Stimulated activated naive CD8-positive, alpha-beta T cell treated with anti-CD3 and anti-CD28 coated beads, Interleukin-15, Interleukin-2, amounts not matched to agents 100 U/mL and 50 U/mL, for 24 hours (primary cell): ENCODE measurements around the gene HS6ST2.
A peak's percentile ranks its signal among the peaks of the same experiment; 100 is the strongest.

Experiments
- ATAC-seq: fragments of 150-1000 bp; cut with Tn5 transposase; one replicate; pipeline ENCODE4 v1.10.0; 2021
- DNase-seq: peaks from one replicate; pipeline ENCODE4 v3.0.0; 2021

HS6ST2 gene

DNA sequence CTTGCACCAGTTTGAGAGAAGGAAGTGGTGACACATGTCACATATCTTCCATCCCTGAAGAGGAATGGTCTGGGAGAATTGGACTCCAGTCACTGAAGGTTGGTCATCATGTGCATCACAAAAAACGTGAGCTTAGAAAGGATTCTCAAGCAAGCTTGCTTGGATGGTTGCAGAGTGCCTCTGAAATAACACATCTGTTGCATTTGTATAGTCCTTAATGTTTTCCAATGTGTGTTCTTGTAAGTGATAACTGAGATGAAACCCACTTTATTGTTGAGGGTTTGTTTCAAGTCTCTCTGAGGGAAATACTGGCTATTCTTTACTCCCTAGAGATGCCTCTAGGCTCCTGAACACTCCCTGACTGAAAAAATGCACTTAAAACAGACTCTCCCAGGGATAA is 285.1 kb downstream of the HS6ST2 start:
- no peak for DNase-seq
- ATAC-seq = no peak

- DNase-seq = no peak
Observed at GRCh38 chrX:132671229-132671641, 287.2 kb downstream of the HS6ST2 start.

DNA sequence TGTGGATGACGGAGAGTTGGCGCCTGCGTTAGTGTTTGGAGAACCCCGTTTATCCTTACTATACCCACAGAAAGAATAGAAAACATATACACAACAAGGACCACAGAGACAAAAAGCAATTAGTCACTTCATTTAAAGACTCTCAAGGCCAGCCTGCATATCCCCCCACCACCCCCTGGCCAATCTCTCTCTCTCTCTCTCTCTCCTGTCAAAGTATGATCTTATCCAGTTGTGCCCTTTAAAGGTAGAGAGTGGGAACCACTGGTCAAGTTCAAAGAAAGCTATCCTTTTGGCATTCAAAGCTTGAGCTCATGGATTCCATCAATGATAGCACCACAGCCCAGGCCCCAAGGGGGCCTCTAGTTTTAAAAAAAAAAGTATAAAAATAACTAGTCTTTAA is 289.3 kb downstream of the HS6ST2 start:
- ATAC-seq (no peak), DNase-seq (no peak)

More at GRCh38 chrX:132671229-132671641, 287.2 kb downstream of the HS6ST2 start:
- no peak for ATAC-seq

DNA sequence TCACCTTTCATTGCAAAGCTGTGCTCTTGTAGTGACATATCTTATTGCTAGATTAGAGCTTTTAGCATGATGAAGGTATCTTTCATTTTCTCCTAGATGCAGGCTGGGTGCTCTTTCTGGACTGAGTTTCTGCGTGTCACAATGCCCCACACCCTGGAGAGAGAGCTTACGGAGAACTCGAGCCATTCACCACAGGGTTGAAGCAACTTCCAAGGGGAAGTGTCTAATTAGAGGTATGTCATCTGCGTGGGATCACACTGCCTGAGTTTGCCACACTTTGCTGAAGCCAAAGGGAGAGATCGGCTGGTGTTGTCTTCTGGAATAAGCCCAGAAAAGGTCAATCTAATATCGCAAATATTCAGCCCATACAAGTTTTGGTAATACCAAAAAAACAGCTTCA is 290.3 kb downstream of the HS6ST2 start:
- no peak for DNase-seq

DNA sequence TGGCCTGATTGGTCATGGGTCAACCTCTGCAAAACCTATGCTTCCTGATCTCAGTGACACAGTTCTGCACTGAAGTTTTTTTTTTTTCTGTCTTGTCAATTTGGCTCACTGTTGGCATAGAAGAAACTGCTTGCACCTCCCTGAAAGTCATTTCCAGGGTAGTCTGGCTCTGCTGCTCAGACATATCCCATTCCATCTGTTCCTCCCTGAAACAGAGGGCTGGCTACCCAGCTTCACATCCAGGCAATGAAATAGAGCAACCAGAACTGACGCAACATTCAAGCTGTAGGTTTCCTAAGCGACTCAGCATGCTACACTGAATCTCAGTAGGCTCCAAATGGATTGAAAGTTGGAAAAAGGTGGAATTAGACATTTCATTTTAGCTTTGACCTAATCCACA is 292.8 kb downstream of the HS6ST2 start:
- ATAC-seq (no peak), DNase-seq (no peak)

More for the DNA sequence above, 290.3 kb downstream of the HS6ST2 start:
- no peak for ATAC-seq

DNA sequence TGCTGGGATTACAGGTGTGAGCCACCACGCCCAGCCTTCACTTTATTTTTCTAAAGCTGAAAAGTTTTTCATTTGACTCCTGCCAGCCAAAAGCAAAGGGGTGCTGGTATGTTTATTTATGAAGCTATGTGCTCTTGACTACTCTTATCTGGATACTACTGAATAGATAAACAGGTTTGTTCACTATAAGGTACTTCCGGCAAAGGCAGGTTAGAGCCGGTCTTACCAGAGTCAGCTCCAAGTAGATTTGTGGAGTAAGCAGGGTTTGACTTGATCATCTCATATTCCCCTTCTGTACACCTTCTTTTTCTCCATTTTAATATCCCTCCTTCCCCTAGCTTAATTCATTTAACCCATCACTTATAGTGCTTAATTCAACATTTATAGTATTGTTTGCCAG is 294.2 kb downstream of the HS6ST2 start:
- ATAC-seq = no peak

GRCh38 chrX:132662844-132663243 is 295.6 kb downstream of the HS6ST2 start:
- no peak for ATAC-seq
- no peak for DNase-seq

More for the DNA sequence above, 294.2 kb downstream of the HS6ST2 start:
- no peak for DNase-seq

DNA sequence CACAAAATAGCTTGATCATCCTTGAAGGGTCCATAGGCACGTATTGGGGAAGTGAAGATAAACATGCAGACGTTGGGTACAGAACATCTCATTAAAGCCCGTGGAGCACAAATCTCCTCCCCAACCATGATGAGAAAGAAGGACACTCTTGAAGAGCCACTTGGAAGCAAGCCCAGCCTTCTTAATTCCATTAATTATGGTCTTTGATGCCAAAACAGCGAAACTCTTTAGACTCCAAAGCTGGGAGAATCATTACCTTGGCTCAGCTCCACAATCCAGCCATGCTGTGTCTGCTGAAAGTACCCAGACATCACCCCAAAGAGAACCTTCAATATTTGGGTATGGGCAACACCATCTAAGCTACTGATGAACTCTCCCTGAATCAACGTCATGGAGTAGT is 300.6 kb downstream of the HS6ST2 start:
- DNase-seq = no peak
- ATAC-seq = no peak

- DNase-seq (no peak), ATAC-seq (no peak)
Observed at GRCh38 chrX:132652871-132653270, 305.6 kb downstream of the HS6ST2 start.

DNA sequence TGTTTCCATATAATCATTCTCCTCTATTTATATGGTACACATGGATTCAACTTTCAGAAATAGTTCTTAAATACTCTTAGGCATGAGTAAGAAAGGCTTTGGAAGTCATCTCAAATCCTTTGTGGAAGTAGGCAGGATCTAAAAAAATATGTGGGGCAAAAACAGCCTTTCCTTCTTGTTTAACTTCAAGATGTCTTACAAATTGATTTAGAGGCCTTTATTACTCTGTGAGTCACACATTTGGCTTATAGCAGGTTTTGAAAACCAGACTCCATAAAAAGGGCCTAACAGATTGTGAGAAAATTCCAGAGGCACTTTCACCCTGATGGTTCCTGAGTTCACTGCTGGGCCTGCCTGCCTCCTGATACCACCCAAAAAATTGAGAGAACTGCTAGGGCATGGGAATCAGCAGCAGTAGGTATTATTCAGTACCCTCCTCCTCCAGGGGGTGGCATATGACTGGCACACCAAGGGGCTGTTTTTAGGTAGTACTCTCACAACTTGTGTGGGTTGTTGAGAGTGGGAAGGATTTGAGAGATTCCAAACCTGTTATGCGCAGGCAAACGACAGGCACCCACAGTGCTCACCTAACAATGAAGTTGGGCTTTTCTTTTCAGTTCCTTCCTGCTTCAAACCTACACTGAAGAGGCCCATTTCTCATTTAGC is 306.9 kb downstream of the HS6ST2 start:
- ATAC-seq = no peak
- DNase-seq = no peak

DNA sequence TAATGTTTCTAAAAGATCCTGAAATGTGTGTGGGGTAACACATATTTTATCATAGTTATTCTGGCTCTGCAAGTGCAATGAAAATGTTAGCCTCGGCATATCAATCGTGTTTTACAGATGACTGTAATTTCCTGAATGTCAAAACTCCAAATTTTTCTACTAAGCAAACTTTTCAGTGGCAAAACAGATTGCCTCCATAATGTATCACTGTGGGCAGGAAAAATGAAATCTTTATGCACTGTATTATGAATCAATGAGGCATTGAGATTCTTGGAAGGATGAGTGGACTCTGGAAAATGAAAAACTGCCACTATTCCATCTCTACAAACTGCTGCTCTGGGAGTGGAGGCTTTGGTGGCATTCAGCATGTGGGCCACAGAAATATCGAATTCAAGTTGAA is 309.5 kb downstream of the HS6ST2 start:
- DNase-seq = no peak
- ATAC-seq = no peak

DNA sequence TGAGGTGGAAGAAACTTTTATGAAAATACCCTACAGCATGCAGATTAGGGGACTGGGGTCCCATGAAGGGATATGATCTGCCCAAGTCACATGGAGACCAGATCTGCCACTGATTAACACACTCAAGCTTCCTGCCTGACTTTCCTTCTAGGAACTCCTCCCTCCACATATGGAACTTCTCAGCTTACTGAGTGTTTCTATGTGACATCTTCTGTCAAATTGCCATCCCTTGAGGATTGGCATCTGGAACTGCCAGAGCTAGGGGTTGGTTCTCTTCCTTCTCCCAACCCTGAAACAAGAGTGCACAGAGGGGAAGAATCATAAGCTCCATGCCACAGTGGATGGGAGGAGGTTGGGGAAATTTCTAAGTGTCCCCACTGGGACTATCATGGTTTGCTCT is 319.0 kb downstream of the HS6ST2 start:
- DNase-seq (no peak), ATAC-seq (no peak)

- DNase-seq (no peak), ATAC-seq (no peak)
Observed at GRCh38 chrX:132638313-132638712, 320.1 kb downstream of the HS6ST2 start.

GRCh38 chrX:132636080-132636479 is 322.3 kb downstream of the HS6ST2 start:
- no peak for ATAC-seq
- no peak for DNase-seq

DNA sequence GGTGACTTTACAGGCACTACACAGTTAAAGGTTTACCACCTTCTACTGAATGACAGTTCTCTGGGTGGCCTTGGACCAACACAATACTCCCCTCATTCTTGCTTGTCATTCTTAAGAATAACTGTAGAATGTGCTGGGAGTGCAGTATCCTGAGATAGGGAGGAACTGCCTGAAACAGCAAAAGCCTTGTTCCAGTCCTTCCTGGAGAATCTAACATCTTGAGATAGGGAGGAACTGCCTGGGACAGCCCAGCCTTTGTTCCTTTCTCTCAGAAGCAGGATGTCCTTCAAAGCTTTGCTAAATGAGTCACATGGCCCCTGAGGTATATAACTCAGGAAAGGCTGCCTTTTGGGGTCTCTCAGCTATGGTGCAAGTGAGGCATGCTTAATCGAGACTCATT is 323.9 kb downstream of the HS6ST2 start:
- DNase-seq (no peak), ATAC-seq (no peak)

GRCh38 chrX:132631579-132632232 is 326.7 kb downstream of the HS6ST2 start:
- no peak for DNase-seq
- ATAC-seq = no peak

DNA sequence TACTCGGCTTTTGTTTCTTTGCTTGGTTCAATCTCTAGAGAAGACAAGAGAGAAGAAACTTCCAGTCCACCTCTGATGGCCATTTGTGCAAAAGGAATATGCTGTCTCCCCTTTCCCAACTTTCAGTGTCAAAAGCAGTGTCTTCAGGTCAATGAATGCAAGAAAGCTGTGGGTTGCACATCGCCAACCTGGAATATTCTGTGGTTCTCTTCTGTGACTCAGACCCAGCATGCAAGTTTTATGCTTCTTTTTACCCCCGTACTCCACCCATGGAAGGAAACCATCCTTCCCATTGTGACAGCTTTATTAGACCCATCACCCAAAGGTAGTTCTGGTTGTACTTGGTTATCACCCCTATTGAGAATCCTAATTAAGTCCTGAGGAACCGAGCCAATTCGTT is 334.0 kb downstream of the HS6ST2 start:
- DNase-seq = no peak
- ATAC-seq = no peak

DNA sequence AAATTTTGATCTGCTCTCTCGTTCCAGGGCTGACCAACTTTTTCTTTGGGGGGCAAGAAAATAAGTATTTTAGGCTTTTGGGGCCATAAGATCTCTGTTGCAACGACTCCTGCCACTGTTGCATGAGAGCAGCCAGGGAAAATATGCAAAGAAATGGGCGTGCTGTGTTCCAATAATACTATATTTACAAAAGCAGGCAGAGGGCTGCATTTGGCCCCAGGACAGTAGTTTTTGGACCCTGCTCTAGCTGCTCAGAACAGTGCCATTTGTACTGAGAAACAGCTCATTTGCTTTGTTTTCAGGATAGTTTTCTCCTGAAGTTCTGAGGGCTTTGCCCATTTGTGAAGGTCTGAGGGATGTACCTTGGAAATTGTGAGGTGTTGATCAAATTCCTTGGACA is 334.5 kb downstream of the HS6ST2 start:
- DNase-seq = no peak

GRCh38 chrX:132623300-132623699 is 335.1 kb downstream of the HS6ST2 start:
- no peak for DNase-seq
- ATAC-seq = no peak

More for the DNA sequence above, 334.5 kb downstream of the HS6ST2 start:
- no peak for ATAC-seq

- peak; percentile 62 for DNase-seq
- ATAC-seq = peak; percentile 99
Observed at GRCh38 chrX:132622130-132622529, 336.3 kb downstream of the HS6ST2 start.

GRCh38 chrX:132618810-132619209 is 339.6 kb downstream of the HS6ST2 start:
- no peak for DNase-seq
- no peak for ATAC-seq

DNA sequence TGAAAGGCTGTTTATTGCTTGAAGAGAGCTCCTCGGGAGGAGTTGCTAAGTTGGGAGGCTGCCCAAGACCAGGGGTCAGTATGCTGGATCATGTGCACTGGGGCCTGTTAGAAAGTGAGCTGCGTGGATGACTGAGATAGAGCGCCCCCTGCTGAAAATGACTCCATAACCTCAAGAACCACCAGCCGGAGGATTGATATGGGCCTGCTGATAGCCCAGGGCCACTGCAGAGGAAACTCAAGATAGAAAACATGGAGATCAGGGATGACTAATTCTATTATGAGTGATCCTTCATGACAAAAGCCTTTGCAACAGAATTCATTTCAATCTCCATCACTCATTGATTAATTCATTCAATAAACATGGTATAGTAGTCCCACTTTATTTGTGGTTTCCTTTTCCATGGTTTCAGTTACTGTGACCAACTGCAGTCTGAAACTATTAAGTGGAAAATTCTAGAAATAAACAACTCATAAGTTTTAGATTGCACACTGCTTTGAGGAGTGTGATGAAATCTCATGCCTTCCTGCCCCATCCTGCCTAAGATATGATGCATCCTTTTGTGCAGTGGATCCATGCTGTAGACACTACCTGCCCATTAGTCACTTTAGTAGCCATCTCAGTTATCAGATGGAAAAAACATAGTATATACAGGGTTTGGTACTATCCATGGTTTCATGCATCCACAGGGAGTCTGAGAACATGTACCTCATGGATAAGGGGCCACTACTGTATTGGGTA is 342.9 kb downstream of the HS6ST2 start:
- peak; percentile 48 for DNase-seq
- ATAC-seq = peak; percentile 65

DNA sequence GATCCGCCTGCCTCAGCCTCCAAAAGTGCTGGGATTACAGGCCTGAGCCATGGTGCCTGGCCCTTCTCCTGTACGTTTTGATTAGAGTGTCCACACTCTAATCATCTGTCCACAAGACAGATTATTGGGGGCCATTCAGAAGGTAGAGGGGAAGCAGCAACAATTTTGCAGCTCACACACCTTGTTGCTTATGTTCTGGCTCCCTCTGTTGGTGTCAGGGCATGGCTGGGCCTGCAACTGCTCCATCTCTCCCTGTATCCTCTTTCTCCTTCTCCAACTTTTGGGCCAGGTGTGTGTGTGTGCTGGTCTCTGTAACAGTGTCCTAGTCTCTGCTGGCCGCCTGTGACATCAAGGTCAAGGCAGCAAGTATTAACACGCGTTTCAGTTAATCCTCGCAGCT is 344.1 kb downstream of the HS6ST2 start:
- ATAC-seq = no peak
- DNase-seq = no peak
